ENCODE data around the gene ENOX1. TPM values are rescaled to one million over a fixed set of nuclear protein-coding genes. Genes with fewer than 3 reads are reported as not detected.

Gene ENOX1
- total and polyA plus RNA-seq, 2 of the 8 experiments (the other 6 are each of a cell fraction or from before 2014, with no cell fraction given): 0.23 to 0.37 TPM

DNA sequence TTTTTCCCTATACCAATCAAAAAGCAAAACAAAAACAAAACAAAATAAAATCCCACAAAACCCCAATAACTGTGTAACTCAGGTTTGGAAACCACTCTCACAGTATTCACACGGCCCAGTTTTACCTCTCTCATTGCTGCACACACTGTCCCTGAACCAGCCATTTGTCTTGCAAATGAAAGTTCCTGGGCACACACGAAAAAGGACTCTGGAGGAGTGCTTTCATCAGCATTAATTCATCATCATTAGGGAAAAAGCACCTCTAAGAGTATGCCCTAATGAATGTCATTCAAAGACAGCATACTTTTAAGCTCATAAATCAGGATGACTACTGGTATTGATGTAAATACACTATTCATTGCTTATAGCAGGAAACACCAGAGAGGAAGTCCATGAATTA lies 457.1 kb downstream of the ENOX1 start:
- H3K4me2 ChIP-seq (ENCODE audit: insufficient read depth in 1 of 2, low read depth in 2 of 2, low read length in 2 of 2): no peak overlapping the region
- H3K79me1 ChIP-seq (ENCODE audit: low read depth, low read length): no peaks in the 10 kb centered on the region
- H3K18ac ChIP-seq (ENCODE audit: extremely low read depth, low read length): no peak overlapping the region
- no peak overlapping the region for H3K9ac ChIP-seq (replicated peaks in 1 of 4; ENCODE audit: extremely low read depth in 1 of 4, low read depth in 3 of 4, low read length in 3 of 4)
- no peak overlapping the region for H3K4ac ChIP-seq (replicated peaks; ENCODE audit: insufficient read length, low read depth, low read length)
- H2BK20ac ChIP-seq (ENCODE audit: low read length): no peak overlapping the region
- no peaks in the 10 kb centered on the region for H3K36me3 ChIP-seq (ENCODE audit: control insufficient read depth in 2 of 4, insufficient read depth in 4 of 4, low read length in 3 of 4)
- CTCF ChIA-PET (ENCODE audit: partially characterized antibody): interaction anchor here (1.1 kb wide), 1 partner anchor 26 kb away, joined by 3 read pairs; no protein-coding TSS in a partner anchor
- no peak overlapping the region for H2AK5ac ChIP-seq (ENCODE audit: low read depth, low read length)
- no peak overlapping the region for H4K91ac ChIP-seq (replicated peaks; ENCODE audit: insufficient read length, low read length)
- POLR2A ChIA-PET (ENCODE audit: partially characterized antibody): interaction anchor here (0.8 kb wide), 1 partner anchor 16 kb away, joined by 3 read pairs; no protein-coding TSS in a partner anchor
- no peak overlapping the region for H3K14ac ChIP-seq (ENCODE audit: insufficient read length)
- WGBS, 2 experiments (ENCODE audit: extremely low coverage in 1 of 2, insufficient coverage in 1 of 2, insufficient read length in 1 of 2, insufficient replicate concordance in 2 of 2, low coverage in 1 of 2, low lambda C conversion rate in 2 of 2, missing lambda C conversion rate in 1 of 2): 32% methylated on average over 2 of the region's 2 CpGs; no CpG with 5 or more reads in 1 of the 2 experiments
- no peak overlapping the region for H2BK12ac ChIP-seq (ENCODE audit: low read depth, low read length)
- H3K56ac ChIP-seq (replicated peaks; ENCODE audit: insufficient read length, low read depth, low read length): no peak overlapping the region
- DNase-seq (ENCODE audit: low read depth in 1 of 2, low spot score in 2 of 2) (no peak), FAIRE-seq (peak; percentile 24)
- H3K27ac ChIP-seq (ENCODE audit: low read depth, low read length): no peak overlapping the region
- H2BK15ac ChIP-seq (ENCODE audit: low read length): no peak overlapping the region
- H3K23ac ChIP-seq (ENCODE audit: insufficient read length): no peak overlapping the region
- H4K8ac ChIP-seq (ENCODE audit: extremely low read depth, insufficient read depth, low read length): no peak overlapping the region
- H3K23me2 ChIP-seq (ENCODE audit: low read depth, low read length): no peaks in the 10 kb centered on the region
- H2BK120ac ChIP-seq (replicated peaks; ENCODE audit: low read depth, low read length): no peak overlapping the region
- H3K9me3 ChIP-seq (ENCODE audit: insufficient read depth in 2 of 2, low read depth in 1 of 2, low read length in 1 of 2): no peaks in the 10 kb centered on the region
- H2BK5ac ChIP-seq (ENCODE audit: low read depth, low read length): no peak overlapping the region
- H3K27me3 ChIP-seq (replicated peaks in 1 of 4; ENCODE audit: control insufficient read depth in 3 of 4, extremely low read depth in 1 of 4, insufficient read depth in 3 of 4, low read length in 3 of 4): no peaks in the 10 kb centered on the region
- no peak overlapping the region for H3K4me3 ChIP-seq (ENCODE audit: extremely low read depth in 1 of 4, insufficient read depth in 2 of 4, low read depth in 3 of 4, low read length in 4 of 4)
- H2AFZ ChIP-seq (ENCODE audit: low read length): no peak overlapping the region
- no peaks in the 10 kb centered on the region for H3K79me2 ChIP-seq (ENCODE audit: control insufficient read depth in 1 of 2, insufficient read depth in 2 of 2, low read length in 2 of 2)
- H4K5ac ChIP-seq (ENCODE audit: insufficient read length, low read depth, low read length): no peak overlapping the region
- H4K20me1 ChIP-seq (replicated peaks in 1 of 2; ENCODE audit: control insufficient read depth in 1 of 2, insufficient read depth in 2 of 2, low read length in 2 of 2): no peaks in the 10 kb centered on the region
- peaks cover 0 to 10% (median 3%) of the 10 kb centered on the region in 4 experiments; a peak in 3 of 7 replicates for H3K4me1 ChIP-seq (replicated peaks in 1 of 4; ENCODE audit: control insufficient read depth in 3 of 4, insufficient read depth in 4 of 4, low read length in 3 of 4)
- no peak for TF ChIP-seq RXRA (IDR thresholded peaks at IDR 0.05; ENCODE audit: insufficient read depth, low read depth, low read length)
- no peak for TF ChIP-seq SP2 (IDR thresholded peaks at IDR 0.05; ENCODE audit: low read length)
- TF ChIP-seq, protein P1, sequence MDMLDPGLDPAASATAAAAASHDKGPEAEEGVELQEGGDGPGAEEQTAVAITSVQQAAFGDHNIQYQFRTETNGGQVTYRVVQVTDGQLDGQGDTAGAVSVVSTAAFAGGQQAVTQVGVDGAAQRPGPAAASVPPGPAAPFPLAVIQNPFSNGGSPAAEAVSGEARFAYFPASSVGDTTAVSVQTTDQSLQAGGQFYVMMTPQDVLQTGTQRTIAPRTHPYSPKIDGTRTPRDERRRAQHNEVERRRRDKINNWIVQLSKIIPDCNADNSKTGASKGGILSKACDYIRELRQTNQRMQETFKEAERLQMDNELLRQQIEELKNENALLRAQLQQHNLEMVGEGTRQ (IDR thresholded peaks at IDR 0.05; ENCODE audit: low read length): no peak
- no peak for TF ChIP-seq SIN3A (conservative IDR thresholded peaks at IDR 0.05 in 1 of 2, IDR thresholded peaks at IDR 0.05 in 1 of 2; ENCODE audit: low read depth in 1 of 2, low read length in 2 of 2)
- TF ChIP-seq EGR1 (IDR thresholded peaks at IDR 0.05; ENCODE audit: borderline replicate concordance, low read depth, low read length): no peak
- TF ChIP-seq, protein P2, sequence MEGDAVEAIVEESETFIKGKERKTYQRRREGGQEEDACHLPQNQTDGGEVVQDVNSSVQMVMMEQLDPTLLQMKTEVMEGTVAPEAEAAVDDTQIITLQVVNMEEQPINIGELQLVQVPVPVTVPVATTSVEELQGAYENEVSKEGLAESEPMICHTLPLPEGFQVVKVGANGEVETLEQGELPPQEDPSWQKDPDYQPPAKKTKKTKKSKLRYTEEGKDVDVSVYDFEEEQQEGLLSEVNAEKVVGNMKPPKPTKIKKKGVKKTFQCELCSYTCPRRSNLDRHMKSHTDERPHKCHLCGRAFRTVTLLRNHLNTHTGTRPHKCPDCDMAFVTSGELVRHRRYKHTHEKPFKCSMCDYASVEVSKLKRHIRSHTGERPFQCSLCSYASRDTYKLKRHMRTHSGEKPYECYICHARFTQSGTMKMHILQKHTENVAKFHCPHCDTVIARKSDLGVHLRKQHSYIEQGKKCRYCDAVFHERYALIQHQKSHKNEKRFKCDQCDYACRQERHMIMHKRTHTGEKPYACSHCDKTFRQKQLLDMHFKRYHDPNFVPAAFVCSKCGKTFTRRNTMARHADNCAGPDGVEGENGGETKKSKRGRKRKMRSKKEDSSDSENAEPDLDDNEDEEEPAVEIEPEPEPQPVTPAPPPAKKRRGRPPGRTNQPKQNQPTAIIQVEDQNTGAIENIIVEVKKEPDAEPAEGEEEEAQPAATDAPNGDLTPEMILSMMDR (IDR thresholded peaks at IDR 0.05; ENCODE audit: control extremely low read depth in 1 of 3, insufficient read depth in 1 of 3, low read depth in 1 of 3, low read length in 3 of 3): no peak
- TF ChIP-seq CTBP2 (IDR thresholded peaks at IDR 0.05; ENCODE audit: borderline replicate concordance, insufficient read depth, insufficient read length, low read length): no peak
- no peak for TF ChIP-seq YY1 (IDR thresholded peaks at IDR 0.05; ENCODE audit: low read depth, low read length)
- TF ChIP-seq TAF7 (optimal IDR thresholded peaks at IDR 0.05; ENCODE audit: borderline replicate concordance, low read depth, low read length): no peak
- TF ChIP-seq JUND (IDR thresholded peaks at IDR 0.05; ENCODE audit: low read length): no peak

Measured in H1 (cell line).